Activated T-cell treated with anti-CD3 and anti-CD28 coated beads for 4 hours (primary cell): ENCODE data around the gene GIT2.
"Not testable (repeated sequence)": the region's sequence is repeated elsewhere in the genome, so short reads cannot be mapped to it uniquely, and the experiment has no call there.

Experiments used
- DNase-seq: peaks from one replicate; pipeline ENCODE4 v3.0.0-alpha.2; 2020

The GIT2 gene, protein sequence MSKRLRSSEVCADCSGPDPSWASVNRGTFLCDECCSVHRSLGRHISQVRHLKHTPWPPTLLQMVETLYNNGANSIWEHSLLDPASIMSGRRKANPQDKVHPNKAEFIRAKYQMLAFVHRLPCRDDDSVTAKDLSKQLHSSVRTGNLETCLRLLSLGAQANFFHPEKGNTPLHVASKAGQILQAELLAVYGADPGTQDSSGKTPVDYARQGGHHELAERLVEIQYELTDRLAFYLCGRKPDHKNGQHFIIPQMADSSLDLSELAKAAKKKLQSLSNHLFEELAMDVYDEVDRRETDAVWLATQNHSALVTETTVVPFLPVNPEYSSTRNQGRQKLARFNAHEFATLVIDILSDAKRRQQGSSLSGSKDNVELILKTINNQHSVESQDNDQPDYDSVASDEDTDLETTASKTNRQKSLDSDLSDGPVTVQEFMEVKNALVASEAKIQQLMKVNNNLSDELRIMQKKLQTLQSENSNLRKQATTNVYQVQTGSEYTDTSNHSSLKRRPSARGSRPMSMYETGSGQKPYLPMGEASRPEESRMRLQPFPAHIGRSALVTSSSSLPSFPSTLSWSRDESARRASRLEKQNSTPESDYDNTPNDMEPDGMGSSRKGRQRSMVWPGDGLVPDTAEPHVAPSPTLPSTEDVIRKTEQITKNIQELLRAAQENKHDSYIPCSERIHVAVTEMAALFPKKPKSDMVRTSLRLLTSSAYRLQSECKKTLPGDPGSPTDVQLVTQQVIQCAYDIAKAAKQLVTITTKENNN

DNA sequence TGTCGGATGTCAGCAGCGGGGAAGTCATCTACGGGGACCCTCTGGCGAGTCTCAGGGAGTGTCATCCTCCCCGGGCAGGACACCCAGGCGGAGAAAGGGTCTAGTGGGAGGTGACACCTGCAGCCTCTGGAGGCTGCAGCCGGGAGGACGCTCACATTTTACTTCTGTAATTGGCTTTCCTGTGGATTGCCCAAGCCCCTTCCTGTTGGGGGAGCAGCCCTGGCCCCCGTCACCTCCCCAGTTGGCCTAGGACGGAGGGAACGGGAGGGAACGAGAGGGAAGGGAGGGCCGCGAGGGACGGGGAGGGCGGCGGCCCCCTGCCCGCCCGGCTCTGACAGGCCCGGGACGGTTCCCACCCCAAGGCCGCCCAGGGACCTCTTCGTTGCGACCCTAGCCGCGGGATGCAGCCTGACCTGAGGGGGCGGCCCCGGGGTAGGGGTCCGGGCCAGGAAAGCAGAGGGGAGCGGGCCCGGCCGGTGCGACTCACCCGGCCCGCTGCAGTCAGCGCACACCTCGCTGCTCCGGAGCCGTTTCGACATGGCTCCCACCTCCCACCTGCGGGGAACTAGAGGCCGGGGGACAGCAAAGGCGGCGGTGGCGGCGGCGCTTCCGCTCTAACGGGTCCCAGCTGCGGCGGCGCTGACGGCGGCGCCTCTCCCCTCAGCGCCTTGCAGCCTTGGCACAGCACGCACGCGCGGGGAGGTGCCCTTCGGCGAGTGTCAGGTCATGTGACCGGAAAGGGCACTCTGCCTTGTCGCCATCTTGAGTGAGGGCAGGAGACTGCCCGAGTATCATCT lies at the start of gene GIT2:
Gene GIT2 (minus strand): TSS at position 683 of the 797 bp plus-strand sequence. CDS start 144 bp downstream, at position 539.
- peak; percentile 88 for DNase-seq

DNA sequence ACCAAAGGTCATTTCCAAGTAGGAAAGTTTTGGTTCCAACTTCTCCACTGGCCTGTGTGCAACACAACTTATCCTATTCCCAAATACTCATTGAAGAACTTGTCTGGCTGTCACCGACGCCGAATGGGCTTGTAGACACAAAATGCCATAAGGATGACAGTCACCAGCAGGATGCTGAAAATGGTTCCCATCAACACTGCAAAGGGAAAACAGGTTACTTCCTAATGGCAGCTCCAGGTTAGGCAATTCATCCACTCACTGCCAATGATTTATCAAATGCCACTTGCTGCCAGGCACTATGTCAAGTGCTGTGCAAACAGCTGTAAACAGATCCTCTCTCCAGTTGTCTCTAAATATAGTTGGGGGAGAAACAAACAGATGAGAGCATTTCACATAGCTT lies 46.1 kb upstream of the GIT2 start:
- DNase-seq = no peak

DNA sequence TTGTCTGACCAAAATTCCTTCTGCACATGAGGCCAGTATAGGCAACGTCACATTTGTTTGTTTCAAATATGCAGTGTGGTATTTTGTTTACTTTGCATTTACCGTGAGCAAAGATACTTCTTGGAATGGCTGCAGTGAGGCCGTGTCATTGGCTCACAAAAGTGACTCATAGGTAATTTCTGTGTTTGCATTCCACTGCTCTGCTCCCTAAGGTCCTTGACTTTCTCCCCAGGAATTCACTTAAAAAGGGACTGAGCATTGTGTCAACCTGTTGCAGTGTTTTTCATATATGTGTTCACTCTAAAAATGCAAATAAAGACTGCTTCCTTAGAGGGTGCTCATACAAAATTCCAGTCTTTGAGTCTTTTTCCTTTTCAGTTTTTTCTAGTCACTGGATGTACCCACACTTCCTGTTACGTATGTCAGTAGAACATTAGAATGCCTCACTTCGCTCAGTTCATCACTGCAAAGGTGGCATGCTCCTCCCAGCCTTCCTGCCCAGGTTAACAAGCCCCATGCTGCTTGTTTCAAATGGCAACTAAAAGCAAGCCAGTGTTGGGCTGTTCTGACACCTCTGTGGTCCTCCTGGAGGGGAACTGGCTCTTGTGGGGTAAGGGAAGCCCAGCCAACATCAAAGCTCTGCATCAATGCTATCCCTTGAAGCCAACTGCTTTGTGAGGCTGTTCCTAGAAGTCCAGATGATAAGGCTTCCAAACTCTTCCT lies 43.1 kb upstream of the GIT2 start:
- peak; percentile 6 for DNase-seq

DNA sequence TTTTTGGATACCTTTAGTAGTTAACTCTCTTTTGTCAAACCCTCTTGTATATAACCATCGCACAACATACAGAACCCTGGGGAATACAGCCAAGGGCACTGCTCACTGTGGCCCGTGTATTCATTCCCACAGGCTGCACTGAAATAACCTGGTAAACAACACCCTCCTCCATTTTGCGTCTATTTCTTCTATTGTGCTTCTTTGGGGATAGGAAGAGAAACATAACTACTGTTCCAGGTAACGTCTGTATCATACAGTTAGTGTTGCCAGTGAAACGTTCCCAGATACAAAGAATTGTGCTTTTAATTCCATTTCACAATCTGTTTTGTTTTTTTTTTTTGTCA lies 42.5 kb upstream of the GIT2 start:
- no peak for DNase-seq

DNA sequence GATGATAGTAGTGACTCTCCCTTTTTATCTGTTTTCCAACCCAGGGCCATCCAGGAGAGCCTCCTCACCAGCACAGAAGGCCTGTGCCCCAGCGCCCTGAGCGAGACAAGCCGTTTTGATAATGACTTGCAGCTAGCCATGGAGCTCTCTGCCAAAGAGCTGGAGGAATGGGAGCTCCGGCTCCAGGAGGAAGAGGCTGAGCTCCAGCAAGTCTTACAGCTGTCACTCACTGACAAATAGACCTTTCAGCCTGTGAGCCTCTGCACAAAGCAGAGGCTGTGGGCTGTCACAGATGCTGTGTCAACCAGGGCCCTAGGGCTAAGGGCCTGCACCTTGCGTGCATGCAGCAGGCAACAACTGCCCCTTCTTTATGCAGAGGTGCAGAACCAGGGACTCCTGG lies 41.1 kb upstream of the GIT2 start:
- no peak for DNase-seq

DNA sequence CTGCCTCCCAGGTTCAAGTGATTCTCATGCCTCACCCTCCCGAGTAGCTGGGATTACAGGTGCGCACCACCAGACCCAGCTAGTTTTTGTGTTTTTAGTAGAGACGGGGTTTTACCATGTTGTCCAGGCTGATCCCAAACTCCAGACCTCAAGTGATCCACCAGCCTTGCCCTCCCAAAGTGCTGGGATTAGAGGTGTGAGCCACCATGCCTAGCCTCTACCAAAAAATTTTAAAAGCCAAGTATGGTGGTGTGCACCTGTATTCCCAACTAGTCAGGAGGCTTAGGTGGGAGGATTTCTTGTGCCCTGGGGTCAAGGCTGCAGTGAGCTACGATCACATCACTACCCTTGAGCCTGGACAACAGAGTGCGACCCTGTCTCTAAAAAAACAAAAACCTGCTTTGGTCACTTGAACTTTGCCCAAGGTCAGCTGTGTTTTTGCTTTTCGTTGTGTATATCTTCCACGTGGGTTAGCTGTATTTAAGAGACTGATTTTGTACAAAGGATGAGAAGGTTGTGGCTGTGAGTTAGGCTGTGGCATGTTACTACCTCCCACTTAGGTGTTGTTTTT lies 39.5 kb upstream of the GIT2 start:
- no peak for DNase-seq

DNA sequence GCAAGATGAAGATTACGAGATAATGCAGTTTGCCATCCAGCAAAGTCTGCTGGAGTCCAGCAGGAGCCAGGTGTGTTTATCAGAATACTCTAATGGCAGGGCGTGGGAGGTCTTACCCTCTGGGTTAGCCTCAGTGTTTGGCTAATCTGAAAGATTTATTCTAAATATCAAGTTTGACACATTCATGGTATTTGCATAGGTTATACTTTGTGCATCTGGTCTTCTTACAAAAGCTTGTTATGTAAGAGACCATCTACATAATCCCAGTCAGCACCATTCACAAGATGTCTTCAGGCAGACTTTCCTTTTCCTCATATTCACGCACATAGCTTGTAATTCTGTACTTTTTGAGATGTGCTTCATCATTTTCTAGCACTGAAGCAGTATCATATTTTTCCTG lies 37.7 kb upstream of the GIT2 start:
- no peak for DNase-seq

DNA sequence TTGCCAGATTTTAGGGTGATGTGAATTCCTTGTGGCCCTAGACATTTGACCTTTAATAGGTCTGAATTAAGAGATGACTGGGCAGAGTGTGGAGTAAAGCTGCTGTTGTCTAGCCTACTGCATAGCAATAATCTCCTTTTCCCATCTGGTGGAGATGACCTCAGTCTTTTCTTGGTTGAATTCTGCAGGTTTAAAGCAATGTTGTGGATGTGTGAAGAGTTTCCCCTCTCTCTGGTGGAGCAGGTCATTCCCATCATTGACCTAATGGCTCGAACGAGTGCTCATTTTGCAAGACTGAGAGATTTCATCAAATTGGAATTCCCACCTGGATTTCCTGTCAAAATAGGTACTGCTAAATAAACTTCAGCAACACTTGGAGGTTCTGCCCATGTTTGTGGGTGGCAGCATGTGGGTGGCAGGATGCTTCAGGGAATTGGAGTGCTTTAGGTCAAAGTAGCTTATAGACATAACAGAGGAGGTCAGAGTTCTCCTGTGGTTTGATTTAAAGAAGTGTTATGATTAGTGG lies 33.2 kb upstream of the GIT2 start:
- no peak for DNase-seq

DNA sequence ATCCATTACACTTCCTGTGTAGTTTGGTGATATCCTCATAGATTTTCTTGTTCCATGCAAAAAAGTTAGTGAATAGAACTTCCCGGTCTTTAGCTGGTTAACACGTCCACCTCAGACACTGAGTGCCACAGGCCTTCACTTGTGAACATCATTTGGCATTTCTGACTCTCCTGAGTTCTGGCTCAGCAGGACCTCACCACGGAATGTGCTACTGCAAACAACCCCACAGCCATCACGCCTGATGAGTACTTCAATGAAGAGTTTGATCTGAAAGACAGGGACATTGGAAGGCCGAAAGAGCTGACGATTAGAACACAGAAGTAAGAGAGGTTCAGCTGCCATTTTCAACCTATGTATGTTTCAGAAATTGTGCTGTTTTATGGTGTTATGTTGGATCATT lies 32.2 kb upstream of the GIT2 start:
- no peak for DNase-seq

DNA sequence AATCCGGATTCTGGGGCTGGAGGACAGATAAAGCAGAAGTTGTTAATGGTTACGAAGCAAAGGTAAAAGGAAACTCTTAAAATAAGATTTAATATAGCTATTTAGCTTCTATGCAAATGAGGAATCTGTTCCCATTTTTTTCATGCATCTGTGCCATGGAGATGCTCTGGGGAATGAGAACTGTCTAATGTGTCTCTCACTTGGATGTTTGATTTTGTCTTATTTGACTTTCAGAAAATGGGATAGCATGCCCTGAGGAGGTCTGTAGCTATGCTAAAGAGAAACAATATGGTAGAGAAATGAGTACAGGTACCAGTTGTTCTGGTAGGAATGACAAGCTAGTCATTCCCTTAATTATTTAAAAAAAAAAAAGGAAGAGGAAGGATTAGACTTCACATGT lies 27.9 kb upstream of the GIT2 start:
- DNase-seq = no peak

DNA sequence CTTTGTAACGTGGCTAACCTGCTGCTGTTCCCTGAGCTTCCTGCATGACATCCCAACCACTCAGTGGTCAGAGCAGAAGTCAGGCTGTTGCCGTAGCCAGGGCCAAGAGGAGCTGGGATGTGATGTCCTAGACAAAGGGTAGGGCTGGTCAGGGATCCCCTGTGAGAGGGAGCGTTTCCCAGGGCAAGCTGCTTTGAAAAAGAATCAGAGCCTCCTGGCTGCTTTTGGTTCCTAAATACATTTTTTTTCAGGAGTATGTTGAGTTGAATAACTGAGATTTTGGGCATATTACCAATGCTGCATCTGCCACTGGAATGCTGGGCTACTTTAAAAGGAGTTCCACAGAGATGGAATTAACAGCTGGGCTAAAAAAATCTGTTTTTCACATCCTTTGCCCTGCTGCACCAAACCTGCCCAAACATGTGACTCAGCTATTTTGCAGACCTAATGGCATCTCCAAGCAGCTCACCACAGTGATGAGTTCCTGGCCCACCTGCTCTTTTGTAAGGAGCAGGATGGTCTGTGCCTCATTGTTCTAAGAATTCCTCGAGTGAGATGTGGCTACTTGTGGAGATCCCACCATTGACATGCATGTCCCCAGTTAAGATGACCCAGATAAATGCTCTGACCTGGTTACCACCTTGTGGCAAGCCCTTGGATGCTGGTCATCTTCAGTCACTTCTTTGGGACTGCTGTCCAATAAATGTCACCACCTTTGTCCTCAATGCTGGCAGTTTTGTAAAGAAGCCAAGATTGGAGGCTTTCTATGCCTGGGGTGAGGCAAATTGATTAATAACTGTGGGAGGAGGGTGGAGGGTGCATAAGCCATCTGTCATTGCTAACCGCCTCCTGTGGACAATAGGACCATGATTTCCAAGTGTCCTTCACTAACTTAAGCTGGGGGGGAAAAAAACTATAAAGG lies 27.2 kb upstream of the GIT2 start:
- DNase-seq = no peak

DNA sequence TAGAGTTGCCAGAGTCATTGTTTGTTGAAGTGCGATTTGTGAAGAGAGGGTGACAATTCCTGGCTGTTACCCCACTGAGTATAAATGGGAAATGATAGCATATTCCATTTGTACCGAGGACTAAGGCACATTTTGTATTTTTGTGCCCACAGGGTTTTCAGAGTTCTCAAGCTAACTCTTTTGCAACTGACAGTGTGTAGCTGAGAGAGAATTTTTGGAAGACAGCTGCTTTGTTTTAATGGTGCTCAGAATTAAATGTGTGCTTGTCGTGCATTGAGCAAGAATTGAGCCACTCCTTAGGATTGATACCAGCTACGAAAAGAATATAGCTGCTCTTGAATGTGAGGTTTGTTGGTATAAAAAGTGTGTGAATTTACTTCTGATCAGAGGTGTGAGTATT lies 24.8 kb upstream of the GIT2 start:
- no peak for DNase-seq

DNA sequence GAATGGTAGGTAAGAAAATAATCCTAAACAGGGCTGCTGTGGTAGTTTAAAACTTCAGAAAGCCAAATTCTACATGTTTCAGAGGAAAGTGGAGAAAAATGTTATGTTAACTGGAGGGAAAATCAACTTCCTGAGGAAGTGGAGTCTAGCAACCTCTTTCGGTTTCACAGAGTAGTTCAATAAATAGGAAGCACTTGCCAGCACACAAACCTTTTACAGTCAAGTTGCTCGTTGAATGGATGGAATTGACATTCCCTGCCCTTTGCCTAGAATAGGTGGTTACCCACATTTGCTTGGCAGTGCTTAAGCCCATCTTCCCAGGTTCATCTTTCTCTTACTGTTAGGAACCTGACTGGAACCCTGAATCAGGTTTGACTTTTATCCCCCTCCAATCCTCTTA lies 19.0 kb upstream of the GIT2 start:
- no peak for DNase-seq

DNA sequence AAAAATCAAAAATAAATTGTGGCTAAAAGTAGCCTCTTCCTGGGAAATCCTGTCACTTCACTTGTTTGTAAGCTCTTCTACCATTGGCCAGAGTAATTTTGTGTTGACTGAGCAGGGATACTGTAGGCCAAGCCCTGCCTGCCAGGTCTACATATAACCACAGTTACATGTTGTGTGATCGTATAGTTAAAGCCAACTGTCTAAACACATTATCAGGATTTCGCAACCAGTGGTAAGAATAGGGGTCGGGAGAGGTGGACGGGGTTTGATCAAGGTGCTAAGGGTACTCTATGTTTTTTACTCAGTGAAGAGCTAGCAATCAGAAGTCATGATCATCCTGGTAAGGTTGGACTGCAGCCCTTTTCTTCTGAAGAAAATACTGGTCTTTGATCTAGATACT lies 16.5 kb upstream of the GIT2 start:
- no peak for DNase-seq

DNA sequence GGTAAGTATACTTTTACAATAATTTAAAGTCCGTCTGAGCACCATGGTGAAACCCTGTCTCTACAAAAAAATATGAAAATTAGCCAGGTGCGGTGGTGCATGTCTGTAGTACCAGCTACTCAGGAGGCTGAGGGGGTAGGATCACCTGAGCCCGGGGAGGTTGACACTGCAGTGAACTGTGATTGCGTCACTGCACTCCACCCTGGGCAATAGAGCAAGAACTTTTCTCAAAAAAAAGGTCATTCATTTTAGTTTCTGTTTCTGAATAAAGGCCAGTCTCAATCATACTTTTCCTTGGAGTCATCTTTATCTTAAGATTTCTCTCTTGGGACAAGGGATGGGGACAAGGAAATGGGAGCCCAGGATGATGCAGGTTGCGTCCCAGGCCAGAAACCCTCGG lies 16.0 kb upstream of the GIT2 start:
- DNase-seq = no peak

DNA sequence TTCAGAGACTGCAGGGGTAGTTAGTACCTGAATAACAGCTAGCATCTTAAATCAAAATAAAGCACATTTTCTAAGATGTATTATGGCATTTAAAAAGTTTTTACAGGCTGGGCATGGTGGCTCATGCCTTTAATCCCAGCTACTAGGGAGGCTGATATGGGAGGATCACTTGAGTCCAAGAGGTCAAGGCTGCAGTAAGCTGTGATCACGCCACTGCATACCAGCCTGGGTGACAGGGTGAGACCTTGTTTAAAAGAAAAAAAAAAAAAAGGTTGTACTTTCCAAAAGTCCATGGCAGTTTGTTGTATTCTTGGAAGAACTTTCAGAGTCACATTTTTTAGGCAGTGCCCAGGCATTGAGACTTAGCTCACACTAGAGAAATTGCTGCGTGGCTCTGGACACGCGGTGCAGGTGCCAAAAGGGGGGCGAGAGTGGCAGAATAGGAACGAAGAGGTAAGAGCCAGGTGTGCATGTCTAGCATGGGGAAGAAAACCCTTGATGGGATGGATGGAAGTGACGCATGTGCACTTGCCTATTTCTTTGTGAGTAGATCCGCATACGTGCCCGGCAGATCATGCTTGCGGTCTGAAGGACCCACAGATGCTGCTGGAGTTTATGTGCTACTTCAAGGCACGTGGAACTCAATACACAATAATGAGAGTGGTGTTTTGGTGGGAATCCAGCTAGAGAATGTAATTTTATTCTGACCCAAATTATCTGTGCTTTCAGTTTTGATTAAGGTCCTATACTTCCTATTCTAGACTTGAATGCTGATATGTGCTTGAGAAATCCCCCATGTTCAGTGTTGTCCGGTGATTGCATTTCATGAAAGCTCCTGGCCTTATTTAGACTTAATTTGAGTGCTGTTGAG lies 14.9 kb upstream of the GIT2 start:
- DNase-seq = no peak

DNA sequence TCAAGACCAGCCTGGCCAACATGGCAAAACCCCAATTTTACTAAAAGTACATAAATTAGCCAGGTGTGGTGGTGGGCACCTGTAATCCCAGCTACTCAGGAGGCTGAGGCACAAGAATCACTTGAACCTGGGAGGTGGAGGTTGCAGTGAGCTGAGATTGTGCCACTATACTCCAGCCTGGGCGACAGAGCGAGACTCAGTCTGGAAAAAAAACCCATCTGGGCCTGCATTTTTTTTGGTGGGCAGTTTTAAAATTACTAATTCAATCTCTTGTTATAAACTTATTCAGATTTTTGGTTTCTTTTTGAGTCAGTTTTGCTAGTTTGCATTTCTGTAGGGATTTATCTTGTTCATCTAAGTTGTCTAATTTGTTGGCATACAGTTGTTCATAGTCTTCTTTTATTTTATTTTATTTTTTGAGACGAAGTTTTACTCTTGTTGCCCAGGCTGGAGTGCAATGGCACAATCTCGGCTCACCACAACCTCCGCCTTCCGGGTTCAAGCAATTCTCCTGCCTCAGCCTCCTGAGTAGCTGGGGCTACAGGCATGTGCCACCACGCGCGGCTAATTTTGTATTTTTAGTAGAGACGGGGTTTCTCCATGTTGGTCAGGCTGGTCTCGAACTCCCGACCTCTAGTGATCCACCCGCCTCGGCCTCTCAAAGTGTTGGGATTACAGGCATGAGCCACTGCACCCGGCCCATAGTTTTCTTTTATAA lies 12.7 kb upstream of the GIT2 start:
- DNase-seq = not testable (repeated sequence)

DNA sequence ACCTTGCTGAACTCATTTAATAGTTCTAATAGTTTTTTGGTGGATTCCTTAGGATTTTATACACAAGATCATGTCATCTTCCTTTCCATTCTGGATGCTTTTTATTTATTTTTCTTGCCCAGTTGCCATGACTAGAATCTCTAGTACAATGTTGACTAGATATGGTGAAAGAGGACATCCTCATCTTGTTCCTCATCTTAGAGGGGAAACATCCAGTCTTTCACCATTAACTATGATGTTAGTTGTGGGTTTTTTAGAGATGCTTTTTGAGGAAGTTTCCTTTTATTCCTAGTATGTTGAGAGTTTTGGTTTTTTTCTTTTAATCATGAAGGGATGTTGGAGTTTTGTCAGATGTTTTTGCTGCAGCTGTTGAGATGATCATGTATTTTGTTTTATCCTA lies 11.7 kb upstream of the GIT2 start:
- no peak for DNase-seq

DNA sequence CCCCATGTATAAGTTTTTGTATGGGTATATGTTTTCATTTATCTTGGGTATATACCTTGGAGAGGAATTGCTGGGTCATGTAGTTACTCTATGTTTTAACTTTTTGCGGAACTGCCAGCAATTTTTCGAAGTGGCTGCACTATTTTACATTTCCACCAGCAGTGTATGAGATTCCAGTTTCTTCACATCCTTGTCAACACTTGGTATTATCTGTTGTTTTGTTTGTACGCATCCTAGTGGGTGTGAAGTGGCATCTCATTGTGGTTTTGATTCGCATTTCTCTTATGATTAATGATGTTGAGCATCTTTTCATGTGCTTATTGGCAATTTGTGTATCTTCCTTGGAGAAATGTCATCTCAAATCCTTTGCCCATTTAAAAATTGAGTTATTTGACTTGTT lies 9.9 kb upstream of the GIT2 start:
- no peak for DNase-seq
